Measurements from ENCODE around the gene RFPL1.
"Not testable (repeated sequence)": the region's sequence is repeated elsewhere in the genome, so short reads cannot be mapped to it uniquely, and the experiment has no call there.

RFPL1 gene

DNA sequence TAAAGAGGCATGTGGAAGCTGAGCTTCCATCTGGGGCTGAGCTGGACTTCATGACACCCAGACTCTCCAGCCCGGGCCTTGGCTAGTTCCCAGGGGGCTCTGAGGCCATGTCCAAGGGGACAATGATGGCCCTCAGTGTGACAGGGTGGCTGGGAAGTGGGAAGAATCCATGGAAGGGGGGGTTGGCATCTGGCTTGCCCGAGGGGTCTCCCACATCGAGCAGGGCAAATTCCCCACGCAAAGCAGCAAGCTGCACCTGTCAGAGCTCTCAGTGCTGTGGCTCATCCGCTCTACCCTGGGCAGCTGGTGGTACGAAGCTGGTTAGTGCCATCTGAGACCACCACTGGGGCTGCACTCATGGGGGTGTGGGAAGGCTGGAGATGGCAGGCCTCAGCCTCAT, 40.6 kb upstream of the RFPL1 start:
- no peak overlapping the region for H3K9ac ChIP-seq (ENCODE audit: insufficient read length, low read depth)
- no peak overlapping the region for H3K4me3 ChIP-seq (ENCODE audit: insufficient read length, low read depth)
- H3K27me3 ChIP-seq (ENCODE audit: insufficient read depth, insufficient read length), result no peaks in the 10 kb centered on the region
- TF ChIP-seq SUZ12 (IDR thresholded peaks at IDR 0.05; ENCODE audit: extremely low read depth, insufficient read depth, insufficient read length), result no peak
- TF ChIP-seq ZNF274 (IDR thresholded peaks at IDR 0.05; ENCODE audit: low read depth, low read length), result no peak
- TF ChIP-seq YY1 (IDR thresholded peaks at IDR 0.05; ENCODE audit: insufficient read depth, insufficient read length), result no peak
- no peak for DNase-seq (ENCODE audit: low read depth, low spot score)
- H3K9me3 ChIP-seq (ENCODE audit: insufficient read depth, low read length), result no peaks in the 10 kb centered on the region
- no peaks in the 10 kb centered on the region for H3K36me3 ChIP-seq (ENCODE audit: insufficient read depth, insufficient read length, low read length)
- H3K4me1 ChIP-seq (ENCODE audit: insufficient read depth, insufficient read length), result no peaks in the 10 kb centered on the region

- H3K4me3 ChIP-seq (ENCODE audit: insufficient read length, low read depth), result no peak overlapping the region
- DNase-seq (ENCODE audit: low read depth, low spot score), result no peak
- no peaks in the 10 kb centered on the region for H3K36me3 ChIP-seq (ENCODE audit: insufficient read depth, insufficient read length, low read length)
- no peaks in the 10 kb centered on the region for H3K27me3 ChIP-seq (ENCODE audit: insufficient read depth, insufficient read length)
- H3K9ac ChIP-seq (ENCODE audit: insufficient read length, low read depth), result no peak overlapping the region
- TF ChIP-seq ZNF274 (IDR thresholded peaks at IDR 0.05; ENCODE audit: low read depth, low read length), result no peak
- TF ChIP-seq YY1 (IDR thresholded peaks at IDR 0.05; ENCODE audit: insufficient read depth, insufficient read length), result no peak
- no peak for TF ChIP-seq SUZ12 (IDR thresholded peaks at IDR 0.05; ENCODE audit: extremely low read depth, insufficient read depth, insufficient read length)
- H3K4me1 ChIP-seq (ENCODE audit: insufficient read depth, insufficient read length), result no peaks in the 10 kb centered on the region
- H3K9me3 ChIP-seq (ENCODE audit: insufficient read depth, low read length), result no peaks in the 10 kb centered on the region
Observed at GRCh38 chr22:29400576-29400975, 37.8 kb upstream of the RFPL1 start.

DNA sequence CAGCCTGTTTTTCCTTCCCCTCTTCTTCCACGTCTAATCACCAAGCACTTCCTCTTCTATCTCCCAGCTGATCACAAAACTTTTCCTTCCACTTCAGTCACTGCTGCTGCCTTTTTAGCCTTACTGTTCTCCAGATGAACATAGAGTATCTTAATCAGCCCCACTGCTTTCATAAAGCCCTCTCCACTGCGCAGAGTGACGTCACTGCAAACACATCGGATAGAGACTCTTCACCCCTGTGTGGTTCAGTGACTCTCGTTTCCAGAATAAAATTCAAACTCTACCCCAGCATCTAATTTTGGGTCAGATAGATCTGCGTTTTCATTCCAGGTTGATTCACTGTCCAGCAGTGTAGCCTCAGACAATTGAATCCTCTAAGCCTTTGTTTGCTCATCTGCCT, 36.8 kb upstream of the RFPL1 start:
- not testable (repeated sequence) for H3K9me3 ChIP-seq (ENCODE audit: insufficient read depth, low read length); H3K27me3 ChIP-seq (ENCODE audit: insufficient read depth, insufficient read length); H3K4me1 ChIP-seq (ENCODE audit: insufficient read depth, insufficient read length); H3K9ac ChIP-seq (ENCODE audit: insufficient read length, low read depth); H3K4me3 ChIP-seq (ENCODE audit: insufficient read length, low read depth); DNase-seq (ENCODE audit: low read depth, low spot score); H3K36me3 ChIP-seq (ENCODE audit: insufficient read depth, insufficient read length, low read length)

GRCh38 chr22:29408940-29409339, 29.4 kb upstream of the RFPL1 start:
- DNase-seq (ENCODE audit: low read depth, low spot score), result no peak
- Histone ChIP-seq H3K4me3 (ENCODE audit: insufficient read length, low read depth) (no peak overlapping the region), H3K27me3 (ENCODE audit: insufficient read depth, insufficient read length) (no peaks in the 10 kb centered on the region), H3K9me3 (ENCODE audit: insufficient read depth, low read length) (no peaks in the 10 kb centered on the region), H3K9ac (ENCODE audit: insufficient read length, low read depth) (no peak overlapping the region), H3K4me1 (ENCODE audit: insufficient read depth, insufficient read length) (no peaks in the 10 kb centered on the region), H3K36me3 (ENCODE audit: insufficient read depth, insufficient read length, low read length) (no peaks in the 10 kb centered on the region)
- TF ChIP-seq SUZ12 (IDR thresholded peaks at IDR 0.05; ENCODE audit: extremely low read depth, insufficient read depth, insufficient read length) (no peak), YY1 (IDR thresholded peaks at IDR 0.05; ENCODE audit: insufficient read depth, insufficient read length) (no peak), ZNF274 (IDR thresholded peaks at IDR 0.05; ENCODE audit: low read depth, low read length) (no peak)

DNA sequence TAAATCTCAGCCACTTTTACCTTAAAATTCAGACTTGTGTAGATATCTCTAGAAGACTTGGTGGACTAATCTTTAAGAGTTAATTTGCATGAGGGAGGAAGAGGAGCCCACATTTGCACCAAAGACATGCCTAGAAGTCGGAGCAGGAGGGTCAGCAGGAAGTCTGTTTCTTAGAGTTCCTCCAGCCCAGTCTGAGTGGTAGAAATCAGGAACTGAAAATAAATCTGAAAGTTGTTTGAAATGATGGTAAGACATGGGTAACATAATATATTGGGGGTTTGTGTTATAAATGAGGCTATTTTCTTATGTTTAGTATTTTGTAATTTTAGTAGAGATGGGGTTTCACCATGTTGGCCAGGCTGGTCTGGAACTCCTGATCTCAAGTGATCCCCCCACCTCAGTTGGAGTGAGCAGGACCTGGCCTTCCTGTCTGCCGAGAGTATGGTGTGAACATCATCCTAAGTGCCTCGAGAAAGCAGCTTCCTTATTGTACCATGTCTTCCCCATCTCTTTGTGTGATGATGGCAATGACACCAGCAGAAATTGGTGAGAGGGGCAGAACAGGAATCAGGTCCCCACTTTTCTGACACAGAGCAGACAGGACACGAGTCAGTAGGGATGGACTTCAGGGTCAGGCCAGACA, 26.7 kb upstream of the RFPL1 start:
- H3K27me3 ChIP-seq (ENCODE audit: insufficient read depth, insufficient read length); H3K36me3 ChIP-seq (ENCODE audit: insufficient read depth, insufficient read length, low read length); H3K4me1 ChIP-seq (ENCODE audit: insufficient read depth, insufficient read length); H3K9me3 ChIP-seq (ENCODE audit: insufficient read depth, low read length); DNase-seq (ENCODE audit: low read depth, low spot score); H3K9ac ChIP-seq (ENCODE audit: insufficient read length, low read depth); H3K4me3 ChIP-seq (ENCODE audit: insufficient read length, low read depth): not testable (repeated sequence)

- H3K9ac ChIP-seq (ENCODE audit: insufficient read length, low read depth); H3K36me3 ChIP-seq (ENCODE audit: insufficient read depth, insufficient read length, low read length); H3K4me3 ChIP-seq (ENCODE audit: insufficient read length, low read depth); H3K4me1 ChIP-seq (ENCODE audit: insufficient read depth, insufficient read length); H3K9me3 ChIP-seq (ENCODE audit: insufficient read depth, low read length); H3K27me3 ChIP-seq (ENCODE audit: insufficient read depth, insufficient read length); DNase-seq (ENCODE audit: low read depth, low spot score): not testable (repeated sequence)
Observed at GRCh38 chr22:29412772-29413171, 25.6 kb upstream of the RFPL1 start.

- not testable (repeated sequence) for H3K4me1 ChIP-seq (ENCODE audit: insufficient read depth, insufficient read length); DNase-seq (ENCODE audit: low read depth, low spot score); H3K36me3 ChIP-seq (ENCODE audit: insufficient read depth, insufficient read length, low read length); H3K9me3 ChIP-seq (ENCODE audit: insufficient read depth, low read length); H3K4me3 ChIP-seq (ENCODE audit: insufficient read length, low read depth); H3K9ac ChIP-seq (ENCODE audit: insufficient read length, low read depth); H3K27me3 ChIP-seq (ENCODE audit: insufficient read depth, insufficient read length)
Observed at GRCh38 chr22:29414951-29415591, 23.3 kb upstream of the RFPL1 start.

- H3K4me1 ChIP-seq (ENCODE audit: insufficient read depth, insufficient read length); H3K9me3 ChIP-seq (ENCODE audit: insufficient read depth, low read length); H3K4me3 ChIP-seq (ENCODE audit: insufficient read length, low read depth); H3K36me3 ChIP-seq (ENCODE audit: insufficient read depth, insufficient read length, low read length); DNase-seq (ENCODE audit: low read depth, low spot score); H3K27me3 ChIP-seq (ENCODE audit: insufficient read depth, insufficient read length); H3K9ac ChIP-seq (ENCODE audit: insufficient read length, low read depth): not testable (repeated sequence)
Observed at GRCh38 chr22:29418704-29419103, 19.7 kb upstream of the RFPL1 start.
